ENCODE data around the gene ACAP3.

ACAP3 gene

GRCh38 chr1:1299686-1300351, 7.9 kb downstream of the ACAP3 start:
- no peak for DNase-seq (ENCODE audit: low spot score)

- DNase-seq (ENCODE audit: low spot score): peak; percentile 97
These were observed 8.7 kb downstream of the ACAP3 start for GRCh38 chr1:1298861-1299685.

GRCh38 chr1:1297802-1298424, 9.8 kb downstream of the ACAP3 start:
- DNase-seq (ENCODE audit: low spot score): no peak

GRCh38 chr1:1296070-1297061, 11.4 kb downstream of the ACAP3 start:
- no peak for DNase-seq (ENCODE audit: low spot score)

GRCh38 chr1:1295154-1295923, 12.4 kb downstream of the ACAP3 start:
- no peak for DNase-seq (ENCODE audit: low spot score)

GRCh38 chr1:1294250-1294890, 13.4 kb downstream of the ACAP3 start:
- no peak for DNase-seq (ENCODE audit: low spot score)

- DNase-seq (ENCODE audit: low spot score): no peak
These were observed 14.2 kb downstream of the ACAP3 start for GRCh38 chr1:1293263-1294249.

GRCh38 chr1:1292851-1293250, 14.9 kb downstream of the ACAP3 start:
- no peak for DNase-seq (ENCODE audit: low spot score)

- no peak for DNase-seq (ENCODE audit: low spot score)
These were observed 15.3 kb downstream of the ACAP3 start for GRCh38 chr1:1292442-1292779.

- peak; percentile 68 for DNase-seq (ENCODE audit: low spot score)
These were observed 15.9 kb downstream of the ACAP3 start for GRCh38 chr1:1291548-1292441.

- DNase-seq (ENCODE audit: low spot score): no peak
These were observed 16.7 kb downstream of the ACAP3 start for GRCh38 chr1:1291023-1291528.

- DNase-seq (ENCODE audit: low spot score): no peak
These were observed 17.4 kb downstream of the ACAP3 start for GRCh38 chr1:1290238-1290731.

- DNase-seq (ENCODE audit: low spot score): no peak
These were observed 20.2 kb downstream of the ACAP3 start for GRCh38 chr1:1287288-1288110.

- DNase-seq (ENCODE audit: low spot score): no peak
These were observed 21.1 kb downstream of the ACAP3 start for GRCh38 chr1:1286313-1287261.

- no peak for DNase-seq (ENCODE audit: low spot score)
These were observed 22.0 kb downstream of the ACAP3 start for GRCh38 chr1:1285611-1286311.
